ENCODE data around the gene REM2.
"Not testable (repeated sequence)": the region's sequence is repeated elsewhere in the genome, so short reads cannot be mapped to it uniquely, and the experiment has no call there.

REM2 gene

GRCh38 chr14:22900081-22900799, 17.2 kb downstream of the REM2 start:
- Histone ChIP-seq H3K4me1 (ENCODE audit: insufficient read depth, low read length) (no peaks in the 10 kb centered on the region), H3K36me3 (ENCODE audit: insufficient read depth, low read length) (peaks cover 54% of the 10 kb centered on the region), H3K4me3 (ENCODE audit: low read length) (no peak overlapping the region), H3K27me3 (ENCODE audit: insufficient read depth, low read length) (no peaks in the 10 kb centered on the region), H2AFZ (ENCODE audit: low read depth, low read length) (no peak overlapping the region), H3K9me3 (ENCODE audit: low read length) (no peaks in the 10 kb centered on the region)

- H3K36me3 ChIP-seq (ENCODE audit: insufficient read depth, low read length) = peaks cover 70% of the 10 kb centered on the region
Measured at GRCh38 chr14:22901799-22902198, 18.8 kb downstream of the REM2 start.

GRCh38 chr14:22903742-22904087, 20.7 kb downstream of the REM2 start:
- Histone ChIP-seq H3K4me1 (ENCODE audit: insufficient read depth, low read length) (no peaks in the 10 kb centered on the region), H3K4me3 (ENCODE audit: low read length) (no peak overlapping the region), H3K9me3 (ENCODE audit: low read length) (no peaks in the 10 kb centered on the region), H3K36me3 (ENCODE audit: insufficient read depth, low read length) (peaks cover 84% of the 10 kb centered on the region), H3K27me3 (ENCODE audit: insufficient read depth, low read length) (no peaks in the 10 kb centered on the region), H2AFZ (ENCODE audit: low read depth, low read length) (no peak overlapping the region)

More at GRCh38 chr14:22901799-22902198, 18.8 kb downstream of the REM2 start:
- H3K4me3 ChIP-seq (ENCODE audit: low read length) = no peak overlapping the region
- no peaks in the 10 kb centered on the region for H3K9me3 ChIP-seq (ENCODE audit: low read length)
- no peaks in the 10 kb centered on the region for H3K27me3 ChIP-seq (ENCODE audit: insufficient read depth, low read length)
- H2AFZ ChIP-seq (ENCODE audit: low read depth, low read length) = no peak overlapping the region
- H3K4me1 ChIP-seq (ENCODE audit: insufficient read depth, low read length) = no peaks in the 10 kb centered on the region

GRCh38 chr14:22905627-22906026, 22.6 kb downstream of the REM2 start:
- Histone ChIP-seq H3K27me3 (ENCODE audit: insufficient read depth, low read length) (no peaks in the 10 kb centered on the region), H3K9me3 (ENCODE audit: low read length) (no peaks in the 10 kb centered on the region), H3K4me3 (ENCODE audit: low read length) (no peak overlapping the region), H3K4me1 (ENCODE audit: insufficient read depth, low read length) (no peaks in the 10 kb centered on the region), H3K36me3 (ENCODE audit: insufficient read depth, low read length) (peaks cover 85% of the 10 kb centered on the region), H2AFZ (ENCODE audit: low read depth, low read length) (no peak overlapping the region)

- no peaks in the 10 kb centered on the region for H3K9me3 ChIP-seq (ENCODE audit: low read length)
- no peaks in the 10 kb centered on the region for H3K27me3 ChIP-seq (ENCODE audit: insufficient read depth, low read length)
- no peak overlapping the region for H2AFZ ChIP-seq (ENCODE audit: low read depth, low read length)
- no peak overlapping the region for H3K4me3 ChIP-seq (ENCODE audit: low read length)
- no peaks in the 10 kb centered on the region for H3K4me1 ChIP-seq (ENCODE audit: insufficient read depth, low read length)
- peaks cover 84% of the 10 kb centered on the region for H3K36me3 ChIP-seq (ENCODE audit: insufficient read depth, low read length)
Measured at GRCh38 chr14:22906073-22906472, 23.1 kb downstream of the REM2 start.

- Histone ChIP-seq H3K9me3 (ENCODE audit: low read length) (no peaks in the 10 kb centered on the region), H3K27me3 (ENCODE audit: insufficient read depth, low read length) (no peaks in the 10 kb centered on the region), H3K4me1 (ENCODE audit: insufficient read depth, low read length) (no peaks in the 10 kb centered on the region), H2AFZ (ENCODE audit: low read depth, low read length) (no peak overlapping the region), H3K36me3 (ENCODE audit: insufficient read depth, low read length) (peaks cover 74% of the 10 kb centered on the region), H3K4me3 (ENCODE audit: low read length) (no peak overlapping the region)
Measured at GRCh38 chr14:22907429-22907828, 24.4 kb downstream of the REM2 start.

GRCh38 chr14:22908601-22909000, 25.6 kb downstream of the REM2 start:
- Histone ChIP-seq H3K9me3 (ENCODE audit: low read length) (no peaks in the 10 kb centered on the region), H3K36me3 (ENCODE audit: insufficient read depth, low read length) (peaks cover 65% of the 10 kb centered on the region), H3K27me3 (ENCODE audit: insufficient read depth, low read length) (no peaks in the 10 kb centered on the region), H3K4me3 (ENCODE audit: low read length) (no peak overlapping the region), H3K4me1 (ENCODE audit: insufficient read depth, low read length) (no peaks in the 10 kb centered on the region), H2AFZ (ENCODE audit: low read depth, low read length) (no peak overlapping the region)

- Histone ChIP-seq H3K9me3 (ENCODE audit: low read length) (no peaks in the 10 kb centered on the region), H3K4me1 (ENCODE audit: insufficient read depth, low read length) (no peaks in the 10 kb centered on the region), H3K27me3 (ENCODE audit: insufficient read depth, low read length) (no peaks in the 10 kb centered on the region), H2AFZ (ENCODE audit: low read depth, low read length) (no peak overlapping the region), H3K36me3 (ENCODE audit: insufficient read depth, low read length) (peaks cover 46% of the 10 kb centered on the region), H3K4me3 (ENCODE audit: low read length) (no peak overlapping the region)
Measured at GRCh38 chr14:22910916-22911315, 27.9 kb downstream of the REM2 start.

GRCh38 chr14:22914836-22915235, 31.8 kb downstream of the REM2 start:
- not testable (repeated sequence) for H3K4me3 ChIP-seq (ENCODE audit: low read length); H3K9me3 ChIP-seq (ENCODE audit: low read length); H3K27me3 ChIP-seq (ENCODE audit: insufficient read depth, low read length); H2AFZ ChIP-seq (ENCODE audit: low read depth, low read length)
- Histone ChIP-seq H3K4me1 (ENCODE audit: insufficient read depth, low read length) (peaks cover 10% of the 10 kb centered on the region), H3K36me3 (ENCODE audit: insufficient read depth, low read length) (peaks cover 18% of the 10 kb centered on the region)

GRCh38 chr14:22915886-22916521, 33.0 kb downstream of the REM2 start:
- no peak overlapping the region for H2AFZ ChIP-seq (ENCODE audit: low read depth, low read length)
- H3K4me3 ChIP-seq (ENCODE audit: low read length) = no peak overlapping the region
- H3K9me3 ChIP-seq (ENCODE audit: low read length) = no peaks in the 10 kb centered on the region
- peaks cover 24% of the 10 kb centered on the region for H3K36me3 ChIP-seq (ENCODE audit: insufficient read depth, low read length)
- H3K4me1 ChIP-seq (ENCODE audit: insufficient read depth, low read length) = peaks cover 10% of the 10 kb centered on the region
- no peaks in the 10 kb centered on the region for H3K27me3 ChIP-seq (ENCODE audit: insufficient read depth, low read length)

GRCh38 chr14:22918804-22919600, 36.0 kb downstream of the REM2 start, which contains the start of gene RBM23:
Gene RBM23 (minus strand): TSS chr14:22919149.
- H3K4me3 ChIP-seq (ENCODE audit: low read length) = peak within 1 kb of the TSS; percentile 82
- no peaks in the 10 kb centered on the region for H3K9me3 ChIP-seq (ENCODE audit: low read length)
- H3K27me3 ChIP-seq (ENCODE audit: insufficient read depth, low read length) = no peaks in the 10 kb centered on the region
- peaks cover 10% of the 10 kb centered on the region for H3K4me1 ChIP-seq (ENCODE audit: insufficient read depth, low read length)
- H3K36me3 ChIP-seq (ENCODE audit: insufficient read depth, low read length) = peaks cover 44% of the 10 kb centered on the region
- H2AFZ ChIP-seq (ENCODE audit: low read depth, low read length) = peak within 1 kb of the TSS; percentile 60

GRCh38 chr14:22919601-22919921, 36.5 kb downstream of the REM2 start:
- peaks cover 48% of the 10 kb centered on the region for H3K36me3 ChIP-seq (ENCODE audit: insufficient read depth, low read length)
- peaks cover 10% of the 10 kb centered on the region for H3K4me1 ChIP-seq (ENCODE audit: insufficient read depth, low read length)
- H3K9me3 ChIP-seq (ENCODE audit: low read length) = no peaks in the 10 kb centered on the region
- peak overlapping the region; percentile 37 for H3K4me3 ChIP-seq (ENCODE audit: low read length)
- no peaks in the 10 kb centered on the region for H3K27me3 ChIP-seq (ENCODE audit: insufficient read depth, low read length)
- no peak overlapping the region for H2AFZ ChIP-seq (ENCODE audit: low read depth, low read length)

GRCh38 chr14:22920697-22921096, 37.7 kb downstream of the REM2 start:
- no peaks in the 10 kb centered on the region for H3K27me3 ChIP-seq (ENCODE audit: insufficient read depth, low read length)
- H3K4me1 ChIP-seq (ENCODE audit: insufficient read depth, low read length) = peaks cover 10% of the 10 kb centered on the region
- no peak overlapping the region for H2AFZ ChIP-seq (ENCODE audit: low read depth, low read length)
- no peak overlapping the region for H3K4me3 ChIP-seq (ENCODE audit: low read length)
- no peaks in the 10 kb centered on the region for H3K9me3 ChIP-seq (ENCODE audit: low read length)
- peaks cover 54% of the 10 kb centered on the region for H3K36me3 ChIP-seq (ENCODE audit: insufficient read depth, low read length)

Data from neuron (in vitro differentiated cells).